ENCODE measurements around the gene LHX4. TPM values are rescaled to one million over a fixed set of nuclear protein-coding genes. Genes with fewer than 3 reads are reported as not detected.

The LHX4 gene
- total and polyA plus RNA-seq, 9 of the 15 experiments (the other 6 are each of a cell fraction or from before 2014, with no cell fraction given) = 0.01 to 0.11 (median 0.07) TPM; not detected in 5

GRCh38 chr1:180193141-180194047 lies 36.7 kb upstream of the LHX4 start:
- TF ChIP-seq FOXJ3 (CRISPR knock-in tag; IDR thresholded peaks at IDR 0.05) (no peak), TCF15 (CRISPR knock-in tag; IDR thresholded peaks at IDR 0.05) (no peak), POLR2G (IDR thresholded peaks at IDR 0.05; ENCODE audit: low read depth, low read length) (0 out of 2 replicates have a peak, but pooled peaks have one; percentile 5), ZKSCAN8 (CRISPR knock-in tag; IDR thresholded peaks at IDR 0.05) (no peak)
- no peak overlapping the region for H2AFZ ChIP-seq (ENCODE audit: low read depth, low read length)
- 56% methylated on average over 14 of the region's 18 CpGs for WGBS (ENCODE audit: insufficient coverage, low coverage, missing lambda C conversion rate)
- FAIRE-seq (no peak), DNase-seq (ENCODE audit: extremely low read depth in 1 of 4, low spot score in 3 of 4) (no peak), ATAC-seq (no peak)
- BruUV-seq (replicated peaks) = TSS peak; percentile 7
- H3K9me3 ChIP-seq (replicated peaks; ENCODE audit: control insufficient read depth, insufficient read depth, low read depth, low read length) = no peaks in the 10 kb centered on the region
- in situ Hi-C loops (cut with MboI) (no loop called here), intact Hi-C loops (cut with micrococcal nuclease) (no loop called here)
- peaks cover 0 to 35% of the 10 kb centered on the region in 2 experiments; a peak in 3 of 5 replicates for H3K4me1 ChIP-seq (replicated peaks in 1 of 2; ENCODE audit: control insufficient read depth in 2 of 2, insufficient read depth in 2 of 2, low read length in 2 of 2)
- no peak overlapping the region for H3K4me2 ChIP-seq (ENCODE audit: insufficient read depth, low read length)
- peaks cover 3% of the 10 kb centered on the region; the same call in 2 of the 3 replicates for H3K36me3 ChIP-seq (ENCODE audit: control insufficient read depth, insufficient read depth, low read length)
- ChIA-PET POLR2A (no interaction called here), CTCF (ENCODE audit: low intra/inter-chr PET ratio) (no interaction called here)
- H4K20me1 ChIP-seq (replicated peaks; ENCODE audit: control insufficient read depth, insufficient read depth, low read length) = no peaks in the 10 kb centered on the region; the same call in 1 of the 2 replicates
- H3K27ac ChIP-seq (ENCODE audit: extremely low read depth, low read depth, low read length) = no peak overlapping the region
- H3K9ac ChIP-seq (ENCODE audit: insufficient read depth in 1 of 2, low read depth in 2 of 2, low read length in 2 of 2) = 0 out of 4 replicates have a peak overlapping the region, but pooled peaks of 1 of the 2 experiments have one; percentile 6
- no peaks in the 10 kb centered on the region for H3K79me2 ChIP-seq (ENCODE audit: control insufficient read depth, insufficient read depth, low read length)
- no peaks in the 10 kb centered on the region for H3K9me1 ChIP-seq (ENCODE audit: control insufficient read depth, insufficient read depth, low read length)
- no peak overlapping the region for H3K4me3 ChIP-seq
- no peaks in the 10 kb centered on the region for H3K27me3 ChIP-seq (ENCODE audit: control insufficient read depth in 2 of 2, insufficient read depth in 2 of 2, low read length in 2 of 2)

All from K562 (cell line).